GM12872 (cell line): ENCODE results near the gene RMC1.

Source experiments
- TF ChIP-seq, protein P1 (sequence below): IDR thresholded peaks from 3 replicates; pipeline ENCODE4 v1.5.1; 2011; ENCODE audit warnings: low read depth, mild to moderate bottlenecking, low read length, moderate library complexity; ENCODE audit not compliant: insufficient read depth

The RMC1 gene

DNA sequence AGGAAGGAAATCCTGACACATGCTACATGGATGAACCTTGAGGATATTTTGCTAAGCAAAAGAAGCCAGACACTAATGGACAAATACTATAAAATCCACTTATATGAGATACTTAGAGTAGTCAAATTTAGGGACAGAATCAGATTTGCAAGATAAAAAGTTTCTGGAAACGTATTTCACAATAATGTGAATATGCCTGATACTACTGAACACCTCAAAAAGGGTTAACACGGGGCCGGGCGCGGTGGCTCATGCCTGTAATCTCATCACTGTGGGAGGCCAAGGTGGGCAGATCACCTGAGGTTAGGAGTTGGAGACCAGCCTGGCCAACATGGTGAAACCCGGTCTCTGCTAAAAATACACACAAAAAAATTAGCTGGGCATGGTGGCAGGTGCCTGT is 1.7 kb upstream of the RMC1 start:
- TF ChIP-seq, protein P1, sequence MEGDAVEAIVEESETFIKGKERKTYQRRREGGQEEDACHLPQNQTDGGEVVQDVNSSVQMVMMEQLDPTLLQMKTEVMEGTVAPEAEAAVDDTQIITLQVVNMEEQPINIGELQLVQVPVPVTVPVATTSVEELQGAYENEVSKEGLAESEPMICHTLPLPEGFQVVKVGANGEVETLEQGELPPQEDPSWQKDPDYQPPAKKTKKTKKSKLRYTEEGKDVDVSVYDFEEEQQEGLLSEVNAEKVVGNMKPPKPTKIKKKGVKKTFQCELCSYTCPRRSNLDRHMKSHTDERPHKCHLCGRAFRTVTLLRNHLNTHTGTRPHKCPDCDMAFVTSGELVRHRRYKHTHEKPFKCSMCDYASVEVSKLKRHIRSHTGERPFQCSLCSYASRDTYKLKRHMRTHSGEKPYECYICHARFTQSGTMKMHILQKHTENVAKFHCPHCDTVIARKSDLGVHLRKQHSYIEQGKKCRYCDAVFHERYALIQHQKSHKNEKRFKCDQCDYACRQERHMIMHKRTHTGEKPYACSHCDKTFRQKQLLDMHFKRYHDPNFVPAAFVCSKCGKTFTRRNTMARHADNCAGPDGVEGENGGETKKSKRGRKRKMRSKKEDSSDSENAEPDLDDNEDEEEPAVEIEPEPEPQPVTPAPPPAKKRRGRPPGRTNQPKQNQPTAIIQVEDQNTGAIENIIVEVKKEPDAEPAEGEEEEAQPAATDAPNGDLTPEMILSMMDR: no peak

DNA sequence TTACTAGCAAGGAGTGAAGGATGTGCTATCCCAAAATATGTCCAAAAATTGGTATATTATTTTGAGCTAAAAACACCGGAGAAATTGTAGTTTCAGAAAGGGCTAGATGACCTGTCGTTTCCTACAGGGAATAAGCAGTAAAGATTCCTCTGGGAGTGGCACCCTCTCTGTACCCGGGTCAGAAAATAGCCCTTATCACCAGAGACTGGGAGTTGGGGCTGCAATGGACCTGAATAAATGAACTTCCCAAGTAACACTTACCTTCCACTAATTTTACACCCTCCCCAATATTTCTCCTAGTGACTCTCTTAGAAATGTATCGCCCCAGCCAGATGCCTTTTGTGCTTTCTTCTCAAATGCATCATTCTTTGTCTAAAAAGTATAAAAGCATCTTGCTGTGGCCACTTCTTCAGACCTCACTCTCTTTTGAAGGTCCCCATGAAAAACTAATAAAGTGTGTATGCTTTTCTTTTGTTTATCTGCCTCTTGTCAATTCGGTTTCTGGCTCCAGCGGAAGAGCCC is 734 bp upstream of the RMC1 start:
- TF ChIP-seq, protein P1: no peak

DNA sequence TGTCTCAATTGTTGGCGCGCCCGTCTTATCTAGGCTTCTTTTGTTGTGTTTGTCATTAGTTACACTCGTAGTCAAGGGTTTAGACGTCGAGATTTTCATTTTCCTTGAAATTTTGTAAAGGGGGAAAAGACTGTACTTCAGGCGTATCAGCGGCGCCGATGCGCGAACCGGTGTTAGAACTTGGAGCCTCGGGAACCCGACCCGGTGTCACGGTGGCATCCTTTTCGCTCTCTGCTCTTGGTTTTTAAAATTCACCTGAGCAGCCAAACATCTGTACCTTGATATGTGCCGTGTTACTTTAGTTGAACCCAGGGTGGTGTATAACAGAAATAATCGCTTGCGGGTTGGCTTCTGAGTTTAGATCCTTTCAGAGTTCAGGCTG is 643 bp downstream of the RMC1 start:
- TF ChIP-seq, protein P1: no peak

DNA sequence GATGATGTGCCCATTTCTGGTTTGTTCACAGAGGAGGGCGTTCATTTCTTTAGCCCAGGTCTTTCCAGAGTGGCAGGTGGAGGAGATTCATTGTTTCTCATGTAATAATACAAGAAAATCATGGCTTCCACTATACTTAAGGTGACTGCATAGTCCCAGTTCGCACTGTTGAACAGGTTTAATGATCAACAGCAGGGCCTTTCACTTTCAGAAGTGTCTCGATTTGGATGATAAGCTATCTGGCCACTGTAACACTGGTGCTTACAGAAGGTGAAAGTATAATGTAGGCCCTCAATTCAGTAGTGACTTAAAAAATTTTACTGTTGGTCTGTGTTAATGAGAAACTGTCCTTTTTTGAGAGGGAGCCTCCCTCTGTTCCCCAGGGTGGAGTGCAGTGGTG is 1.4 kb downstream of the RMC1 start:
- TF ChIP-seq, protein P1: no peak

DNA sequence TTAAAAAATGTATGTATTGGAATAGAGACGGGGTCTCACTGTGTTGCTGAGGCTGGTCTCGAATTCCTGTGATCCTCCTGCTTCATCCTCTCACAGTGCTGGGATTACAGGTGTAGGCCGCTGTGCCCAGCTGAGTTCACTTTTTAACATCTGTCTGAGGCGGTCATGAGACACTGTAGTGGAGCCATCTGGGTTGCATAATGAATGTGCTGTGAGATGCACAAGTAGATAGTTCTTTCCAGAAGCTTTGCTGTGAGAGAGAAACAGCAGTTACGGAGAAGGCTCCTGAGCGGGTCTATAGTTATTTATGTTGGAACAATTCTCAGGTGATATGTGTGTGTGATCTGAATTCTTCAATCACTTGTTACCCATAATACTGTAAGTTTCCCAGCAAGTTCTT is 3.1 kb downstream of the RMC1 start:
- TF ChIP-seq, protein P1: no peak

DNA sequence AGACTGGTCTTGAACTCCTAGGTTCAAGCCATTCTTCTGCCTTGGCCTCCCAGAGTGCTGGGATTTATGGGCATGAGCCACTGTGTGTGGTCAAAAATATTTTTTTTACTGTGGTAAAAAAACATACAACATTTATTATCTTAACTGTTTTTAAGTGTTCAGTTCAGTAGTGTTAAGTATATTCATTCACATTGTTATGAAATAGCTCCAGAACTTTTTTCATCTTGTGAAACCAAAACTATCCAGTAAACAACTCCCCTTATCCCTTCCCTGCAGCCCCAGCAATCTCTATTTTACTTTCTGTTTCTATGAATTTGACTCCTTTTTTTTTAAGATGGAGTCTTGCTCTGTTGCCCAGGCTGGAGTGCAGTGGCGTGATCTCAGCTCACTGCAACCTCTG is 9.3 kb downstream of the RMC1 start:
- TF ChIP-seq, protein P1: no peak

DNA sequence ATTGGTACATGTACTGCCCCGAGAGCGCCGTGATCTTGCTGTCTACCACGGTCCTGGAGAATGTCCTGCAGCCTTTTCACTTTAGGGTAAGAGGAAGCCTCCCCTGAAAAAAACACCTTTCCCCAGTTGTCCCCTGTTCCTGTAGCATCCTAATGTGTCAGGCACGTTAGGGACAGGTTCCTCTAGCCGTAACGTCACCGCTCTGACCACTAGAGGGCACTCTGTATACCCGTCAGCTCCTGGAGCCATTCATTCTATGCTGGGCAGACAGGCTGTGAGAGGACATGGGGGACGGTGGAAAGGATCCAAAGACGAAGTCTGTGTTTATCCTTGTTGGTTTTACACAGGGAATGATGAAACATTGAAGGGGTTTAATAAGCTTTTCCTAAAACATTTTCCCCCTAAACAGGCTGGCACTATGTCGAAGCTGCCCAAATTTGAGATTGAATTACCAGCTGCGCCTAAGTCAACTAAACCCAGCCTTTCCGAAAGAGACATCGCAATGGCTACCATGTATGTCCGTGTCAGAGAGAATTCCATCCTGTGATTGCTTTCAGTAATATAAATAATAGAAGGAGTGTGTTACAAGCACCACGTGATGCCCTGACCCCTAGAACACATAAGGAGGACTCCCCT is 12.7 kb downstream of the RMC1 start:
- TF ChIP-seq, protein P1: peak; percentile 96
